ENCODE results near the gene PIMREG.

The PIMREG gene, protein sequence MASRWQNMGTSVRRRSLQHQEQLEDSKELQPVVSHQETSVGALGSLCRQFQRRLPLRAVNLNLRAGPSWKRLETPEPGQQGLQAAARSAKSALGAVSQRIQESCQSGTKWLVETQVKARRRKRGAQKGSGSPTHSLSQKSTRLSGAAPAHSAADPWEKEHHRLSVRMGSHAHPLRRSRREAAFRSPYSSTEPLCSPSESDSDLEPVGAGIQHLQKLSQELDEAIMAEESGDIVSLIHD

DNA sequence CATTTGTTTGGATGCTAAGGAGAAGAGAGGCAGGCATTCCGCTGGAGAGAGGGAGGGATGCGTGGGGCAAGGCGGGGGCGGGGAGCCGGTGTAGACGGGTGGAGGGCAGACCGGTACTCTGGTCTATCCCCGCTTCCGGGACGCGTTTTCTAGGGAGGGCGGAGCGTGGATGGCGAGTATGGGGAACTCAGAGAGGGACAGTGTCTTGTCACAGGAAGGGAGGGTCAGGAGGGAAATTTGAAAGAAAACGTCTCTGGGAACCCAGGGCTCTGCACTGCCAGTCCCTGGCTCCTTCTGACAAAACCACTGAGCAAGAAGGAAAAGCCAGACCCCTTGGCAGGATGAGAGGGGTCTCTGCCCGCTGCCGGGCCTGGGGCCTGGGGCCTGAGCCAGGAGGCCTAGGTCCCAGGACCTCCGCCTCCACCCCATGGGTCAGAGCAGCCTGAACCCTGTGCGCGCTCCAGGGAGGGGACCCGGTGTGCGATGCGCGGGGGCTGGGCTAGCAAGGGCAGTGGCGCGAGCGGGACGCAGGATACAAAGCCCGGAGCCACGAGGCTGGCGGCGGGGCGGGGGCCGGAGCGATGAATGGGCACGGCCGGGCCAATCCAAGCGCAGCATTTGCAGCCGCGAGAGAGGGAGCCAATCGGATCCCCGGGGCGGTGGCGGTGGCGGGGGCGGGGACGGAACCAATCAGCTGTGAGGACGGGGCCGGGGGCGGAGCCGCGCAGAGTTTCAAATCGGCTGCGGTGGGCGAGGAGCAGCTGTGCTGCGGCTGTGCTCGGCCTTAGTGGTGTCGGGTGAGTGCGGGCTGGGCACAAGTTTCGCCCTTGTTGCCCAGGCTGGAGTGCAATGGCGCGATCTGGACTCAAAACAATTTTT, at the start of gene PIMREG:
TSS of gene PIMREG (plus strand) at position 764 of the 879 bp plus-strand sequence. CDS start 656 bp downstream, outside the sequence.
- H3K4me3 ChIP-seq (ENCODE audit: low read depth, low read length): peak within 1 kb of the TSS; percentile 83

DNA sequence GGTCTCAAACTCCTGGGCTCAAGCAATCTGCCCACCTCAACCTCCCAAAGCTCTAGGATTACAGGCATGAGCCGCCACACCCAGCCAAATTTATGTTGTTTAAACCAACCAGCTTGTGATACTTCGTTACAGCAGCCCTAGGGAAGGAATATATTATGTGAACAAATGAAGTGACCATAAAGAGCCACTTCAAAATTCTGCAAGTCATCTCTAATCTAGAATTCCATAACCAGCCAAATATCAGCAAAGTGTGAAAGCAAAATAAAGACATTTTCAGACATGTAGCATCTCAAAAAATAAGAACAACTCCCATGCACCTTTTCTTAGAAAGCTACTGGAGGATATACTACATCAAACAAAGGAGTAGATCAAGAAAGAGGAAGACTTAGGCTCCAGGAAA, 45.3 kb upstream of the PIMREG start:
- TF ChIP-seq, protein P1, sequence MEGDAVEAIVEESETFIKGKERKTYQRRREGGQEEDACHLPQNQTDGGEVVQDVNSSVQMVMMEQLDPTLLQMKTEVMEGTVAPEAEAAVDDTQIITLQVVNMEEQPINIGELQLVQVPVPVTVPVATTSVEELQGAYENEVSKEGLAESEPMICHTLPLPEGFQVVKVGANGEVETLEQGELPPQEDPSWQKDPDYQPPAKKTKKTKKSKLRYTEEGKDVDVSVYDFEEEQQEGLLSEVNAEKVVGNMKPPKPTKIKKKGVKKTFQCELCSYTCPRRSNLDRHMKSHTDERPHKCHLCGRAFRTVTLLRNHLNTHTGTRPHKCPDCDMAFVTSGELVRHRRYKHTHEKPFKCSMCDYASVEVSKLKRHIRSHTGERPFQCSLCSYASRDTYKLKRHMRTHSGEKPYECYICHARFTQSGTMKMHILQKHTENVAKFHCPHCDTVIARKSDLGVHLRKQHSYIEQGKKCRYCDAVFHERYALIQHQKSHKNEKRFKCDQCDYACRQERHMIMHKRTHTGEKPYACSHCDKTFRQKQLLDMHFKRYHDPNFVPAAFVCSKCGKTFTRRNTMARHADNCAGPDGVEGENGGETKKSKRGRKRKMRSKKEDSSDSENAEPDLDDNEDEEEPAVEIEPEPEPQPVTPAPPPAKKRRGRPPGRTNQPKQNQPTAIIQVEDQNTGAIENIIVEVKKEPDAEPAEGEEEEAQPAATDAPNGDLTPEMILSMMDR (IDR thresholded peaks at IDR 0.05; ENCODE audit: borderline replicate concordance, insufficient read depth, low read depth, low read length): no peak
- H3K4me3 ChIP-seq (ENCODE audit: low read depth, low read length): no peak overlapping the region

More for the DNA sequence above, at the start of gene PIMREG:
- TF ChIP-seq, protein P1 (IDR thresholded peaks at IDR 0.05; ENCODE audit: borderline replicate concordance, insufficient read depth, low read depth, low read length): no peak

DNA sequence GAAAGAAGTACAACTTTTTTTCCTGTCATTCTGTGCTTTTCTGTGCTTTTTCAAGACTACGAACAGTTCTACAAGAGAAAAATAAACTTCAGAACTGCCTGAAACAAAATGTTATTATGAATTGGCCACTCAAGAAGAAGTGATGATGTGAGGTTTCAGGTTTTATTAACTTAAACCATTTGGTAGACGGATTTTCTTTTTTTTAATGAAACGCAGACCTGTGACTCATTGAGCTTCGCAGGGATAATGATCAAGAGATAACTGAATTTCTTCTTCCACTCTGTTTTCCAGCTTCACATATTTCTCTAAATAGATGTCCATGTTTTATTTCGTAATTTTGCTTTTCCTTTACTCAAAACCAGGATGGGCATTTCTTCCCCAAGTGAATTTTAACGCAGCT, 42.0 kb upstream of the PIMREG start:
- TF ChIP-seq, protein P1 (IDR thresholded peaks at IDR 0.05; ENCODE audit: borderline replicate concordance, insufficient read depth, low read depth, low read length): no peak
- no peak overlapping the region for H3K4me3 ChIP-seq (ENCODE audit: low read depth, low read length)

- TF ChIP-seq, protein P1 (IDR thresholded peaks at IDR 0.05; ENCODE audit: borderline replicate concordance, insufficient read depth, low read depth, low read length): no peak
- H3K4me3 ChIP-seq (ENCODE audit: low read depth, low read length): no peak overlapping the region
Observed at GRCh38 chr17:6408276-6408675, 36.0 kb upstream of the PIMREG start.

DNA sequence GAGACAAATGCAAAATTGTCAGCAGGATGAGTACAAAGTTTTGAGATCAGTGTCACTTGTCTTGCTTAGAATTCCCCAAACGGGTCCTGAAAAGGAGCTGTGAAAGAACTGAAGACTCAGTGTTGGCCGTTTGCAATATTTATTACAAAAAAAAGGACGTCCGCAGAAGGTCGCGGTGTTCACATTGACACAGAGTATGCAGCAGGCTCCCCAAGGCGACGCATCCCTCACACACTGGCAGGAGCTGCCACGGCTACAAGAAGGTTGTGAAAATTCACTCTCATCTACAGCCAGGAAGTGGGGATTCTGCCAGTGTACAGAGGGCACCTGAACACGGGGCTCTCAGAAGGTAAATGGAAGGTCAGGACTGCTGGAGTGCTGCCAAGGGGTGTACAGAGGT, 35.5 kb upstream of the PIMREG start:
- H3K4me3 ChIP-seq (ENCODE audit: low read depth, low read length): no peak overlapping the region
- TF ChIP-seq, protein P1 (IDR thresholded peaks at IDR 0.05; ENCODE audit: borderline replicate concordance, insufficient read depth, low read depth, low read length): no peak

GRCh38 chr17:6413065-6413464, 31.2 kb upstream of the PIMREG start:
- TF ChIP-seq, protein P1 (IDR thresholded peaks at IDR 0.05; ENCODE audit: borderline replicate concordance, insufficient read depth, low read depth, low read length): peak; percentile 33; the same call in 1 of the 2 replicates
- no peak overlapping the region for H3K4me3 ChIP-seq (ENCODE audit: low read depth, low read length)

Measured in GM12875 (cell line).